SJCRH30 (cell line): ENCODE data around the gene RFC3. TPM values are rescaled to one million over a fixed set of nuclear protein-coding genes. Genes with fewer than 3 reads are reported as not detected.

Experiments used
- DNase-seq, 2 experiments: peaks; one replicate each; pipeline ENCODE4 v3.0.0-alpha.2; 2015 to 2020
- H3K27ac ChIP-seq: fragments of 250-450 bp; sonication (Bioruptor Pico); 2 replicates; pipeline ENCODE4 v1.5.1; 2020; ENCODE audit warnings: mild to moderate bottlenecking, moderate library complexity
- H3K27me3 ChIP-seq: fragments of 250-450 bp; sonication (Bioruptor Pico); 2 replicates; pipeline ENCODE4 v1.5.1; 2020; ENCODE audit warnings: mild to moderate bottlenecking, moderate library complexity
- H3K36me3 ChIP-seq: fragments of 250-450 bp; sonication (Bioruptor Pico); 2 replicates; pipeline ENCODE4 v1.5.1; 2020; ENCODE audit warnings: mild to moderate bottlenecking, moderate library complexity
- H3K4me1 ChIP-seq: fragments of 250-450 bp; sonication (Bioruptor Pico); 2 replicates; pipeline ENCODE4 v1.5.1; 2020; ENCODE audit warnings: mild to moderate bottlenecking, moderate library complexity
- H3K4me3 ChIP-seq: fragments of 250-450 bp; sonication (Bioruptor Pico); 2 replicates; pipeline ENCODE4 v1.5.1; 2020; ENCODE audit warnings: mild to moderate bottlenecking, moderate library complexity
- H3K9me3 ChIP-seq: fragments of 250-450 bp; sonication (Bioruptor Pico); replicated peaks from 2 replicates; pipeline ENCODE4 v1.5.1; 2020; ENCODE audit warnings: mild to moderate bottlenecking, moderate library complexity
- total RNA-seq: library from RNA; depleted of rRNA; stranded (reverse); fragments of >200 nt; shearing (Covaris generic); gene quantifications from 2 replicates; pipeline ENCODE4 v1.2.3, GENCODE V29; 2014

The RFC3 gene
- total RNA-seq, 1 experiment from 2014 or later, result 127 TPM

DNA sequence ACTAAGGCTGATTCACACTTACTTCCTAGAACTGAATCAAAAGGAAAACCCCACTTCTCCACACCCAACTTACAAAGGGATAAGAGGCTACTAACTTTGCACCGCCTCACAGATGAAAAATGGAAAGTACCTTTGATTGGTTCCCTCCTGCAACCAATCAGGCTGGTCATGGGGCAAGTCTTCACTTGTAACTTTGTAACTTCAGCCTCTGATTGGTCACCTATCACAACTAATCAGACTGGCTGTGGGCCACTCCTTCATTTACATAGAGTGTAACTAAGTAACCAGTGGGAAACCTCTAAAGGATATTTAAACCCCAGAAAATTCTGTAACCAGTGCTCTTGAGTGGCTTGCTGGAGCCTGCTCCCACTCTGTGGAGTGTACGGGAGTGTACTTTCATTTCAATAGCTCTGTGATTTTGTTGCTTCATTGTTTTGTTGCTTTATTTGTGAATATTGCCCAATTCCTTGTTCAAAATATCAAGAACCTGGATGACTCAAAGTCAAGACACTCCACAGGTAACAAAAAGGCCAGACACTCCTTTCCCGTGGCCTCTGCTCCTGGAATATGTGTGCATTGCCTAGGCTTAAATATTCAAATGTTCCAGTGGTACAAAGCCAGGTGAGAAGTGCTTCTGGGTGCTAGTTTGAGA is 50.5 kb downstream of the RFC3 start:
- no peaks in the 10 kb centered on the region for H3K27me3 ChIP-seq
- DNase-seq, result no peak
- H3K36me3 ChIP-seq, result no peaks in the 10 kb centered on the region
- no peak overlapping the region for H3K27ac ChIP-seq
- peaks cover 22% of the 10 kb centered on the region for H3K4me1 ChIP-seq
- H3K9me3 ChIP-seq, result no peaks in the 10 kb centered on the region
- H3K4me3 ChIP-seq, result no peak overlapping the region

DNA sequence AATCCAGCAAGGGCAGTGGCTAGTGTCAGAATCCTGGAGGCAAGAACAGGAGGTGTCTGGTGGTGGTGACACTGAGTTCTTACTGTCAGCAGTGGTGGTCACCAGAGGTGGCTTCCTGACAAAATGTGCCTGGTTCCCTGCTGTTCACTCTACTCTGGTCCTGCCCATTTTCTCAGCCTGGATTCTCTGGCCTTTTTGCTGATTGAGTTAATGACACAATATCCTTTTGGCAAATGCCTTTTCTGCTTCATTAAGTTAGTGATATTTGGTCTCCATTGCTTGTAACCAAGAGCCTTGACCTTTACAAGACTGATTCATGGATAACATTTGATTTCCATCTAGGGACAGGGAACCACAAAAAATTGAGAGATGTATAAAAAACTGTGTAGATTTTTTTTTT is 51.1 kb downstream of the RFC3 start:
- H3K27me3 ChIP-seq, result no peaks in the 10 kb centered on the region
- no peaks in the 10 kb centered on the region for H3K9me3 ChIP-seq
- no peak overlapping the region for H3K4me3 ChIP-seq
- H3K36me3 ChIP-seq, result no peaks in the 10 kb centered on the region
- DNase-seq, result no peak
- H3K4me1 ChIP-seq, result peaks cover 22% of the 10 kb centered on the region
- no peak overlapping the region for H3K27ac ChIP-seq

GRCh38 chr13:33870046-33870668 is 52.2 kb downstream of the RFC3 start:
- Histone ChIP-seq H3K36me3 (no peaks in the 10 kb centered on the region), H3K27me3 (no peaks in the 10 kb centered on the region), H3K9me3 (no peaks in the 10 kb centered on the region), H3K4me3 (no peak overlapping the region), H3K27ac (no peak overlapping the region; the same call in 1 of the 2 replicates), H3K4me1 (peaks cover 22% of the 10 kb centered on the region)
- DNase-seq, result peak; percentile 19 to 57

GRCh38 chr13:33871207-33872004 is 53.5 kb downstream of the RFC3 start:
- peak in 1 of 2 experiments; percentile 45 for DNase-seq
- Histone ChIP-seq H3K27me3 (no peaks in the 10 kb centered on the region), H3K27ac (no peak overlapping the region), H3K9me3 (no peaks in the 10 kb centered on the region), H3K36me3 (no peaks in the 10 kb centered on the region), H3K4me3 (no peak overlapping the region), H3K4me1 (peaks cover 22% of the 10 kb centered on the region)

- Histone ChIP-seq H3K27me3 (no peaks in the 10 kb centered on the region), H3K36me3 (no peaks in the 10 kb centered on the region), H3K27ac (no peak overlapping the region), H3K4me3 (no peak overlapping the region), H3K4me1 (peaks cover 22% of the 10 kb centered on the region), H3K9me3 (no peaks in the 10 kb centered on the region)
- DNase-seq, result no peak
Measured at GRCh38 chr13:33872005-33872351, 54.0 kb downstream of the RFC3 start.

- Histone ChIP-seq H3K27me3 (no peaks in the 10 kb centered on the region), H3K4me3 (no peak overlapping the region), H3K4me1 (peaks cover 22% of the 10 kb centered on the region), H3K36me3 (no peaks in the 10 kb centered on the region), H3K9me3 (no peaks in the 10 kb centered on the region), H3K27ac (no peak overlapping the region)
- DNase-seq, result no peak
Measured at GRCh38 chr13:33873251-33873908, 55.4 kb downstream of the RFC3 start.

DNA sequence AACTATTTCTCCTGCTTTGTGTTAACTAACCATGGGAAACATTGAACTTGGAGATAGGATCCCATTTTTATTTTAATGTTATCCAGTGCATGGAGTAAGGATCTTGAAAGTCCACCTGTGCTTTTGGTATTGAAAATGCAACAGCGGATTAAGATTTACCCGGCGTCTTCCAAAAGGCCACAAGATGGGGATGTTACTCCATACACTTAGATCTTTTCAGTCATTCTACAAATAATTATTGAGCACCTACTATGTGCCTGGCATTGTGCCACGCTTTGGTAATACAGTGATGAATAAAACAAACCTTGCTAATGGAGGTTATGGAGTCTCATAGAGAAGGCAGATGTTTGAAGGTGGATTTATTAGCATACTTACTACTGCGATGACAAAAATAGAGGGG is 56.9 kb downstream of the RFC3 start:
- DNase-seq, result no peak
- no peaks in the 10 kb centered on the region for H3K36me3 ChIP-seq
- no peaks in the 10 kb centered on the region for H3K9me3 ChIP-seq
- H3K4me3 ChIP-seq, result no peak overlapping the region
- peaks cover 16% of the 10 kb centered on the region for H3K4me1 ChIP-seq
- no peaks in the 10 kb centered on the region for H3K27me3 ChIP-seq
- H3K27ac ChIP-seq, result no peak overlapping the region

GRCh38 chr13:33875618-33876401 is 57.9 kb downstream of the RFC3 start:
- Histone ChIP-seq H3K4me1 (peaks cover 7% of the 10 kb centered on the region), H3K4me3 (no peak overlapping the region), H3K36me3 (no peaks in the 10 kb centered on the region), H3K9me3 (no peaks in the 10 kb centered on the region), H3K27ac (no peak overlapping the region), H3K27me3 (no peaks in the 10 kb centered on the region)
- DNase-seq, result no peak

GRCh38 chr13:33876716-33877394 is 58.9 kb downstream of the RFC3 start:
- no peak overlapping the region for H3K4me3 ChIP-seq
- no peaks in the 10 kb centered on the region for H3K9me3 ChIP-seq
- no peak for DNase-seq
- no peak overlapping the region for H3K27ac ChIP-seq
- H3K27me3 ChIP-seq, result no peaks in the 10 kb centered on the region
- no peaks in the 10 kb centered on the region for H3K4me1 ChIP-seq
- H3K36me3 ChIP-seq, result no peaks in the 10 kb centered on the region

- Histone ChIP-seq H3K36me3 (no peaks in the 10 kb centered on the region), H3K4me1 (no peaks in the 10 kb centered on the region), H3K4me3 (no peak overlapping the region), H3K9me3 (no peaks in the 10 kb centered on the region), H3K27ac (no peak overlapping the region), H3K27me3 (no peaks in the 10 kb centered on the region)
- no peak for DNase-seq
Measured at GRCh38 chr13:33879118-33879517, 61.2 kb downstream of the RFC3 start.

DNA sequence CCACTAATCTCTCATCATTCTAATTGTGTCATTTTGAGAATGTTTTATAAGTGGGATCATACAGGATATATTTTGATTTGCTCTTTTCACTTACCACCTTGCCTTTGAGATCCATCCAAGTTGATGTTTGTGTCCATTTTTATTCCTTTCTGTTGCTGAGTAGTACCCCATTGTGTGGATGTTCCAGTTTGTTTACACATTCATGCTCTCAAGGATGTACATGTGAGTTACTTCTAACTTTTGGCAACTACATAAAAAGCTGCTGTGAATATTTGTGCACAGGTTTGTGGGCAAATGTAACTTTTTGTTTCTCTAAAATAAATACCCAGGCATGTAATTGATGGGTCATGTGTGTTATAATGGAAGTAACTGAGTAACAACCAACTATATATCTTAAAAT is 64.9 kb downstream of the RFC3 start:
- DNase-seq, result no peak
- Histone ChIP-seq H3K4me1 (no peaks in the 10 kb centered on the region; the same call in 1 of the 2 replicates), H3K4me3 (no peak overlapping the region), H3K9me3 (no peaks in the 10 kb centered on the region), H3K27me3 (no peaks in the 10 kb centered on the region), H3K36me3 (peaks cover 3% of the 10 kb centered on the region; the same call in 1 of the 2 replicates), H3K27ac (no peak overlapping the region)

DNA sequence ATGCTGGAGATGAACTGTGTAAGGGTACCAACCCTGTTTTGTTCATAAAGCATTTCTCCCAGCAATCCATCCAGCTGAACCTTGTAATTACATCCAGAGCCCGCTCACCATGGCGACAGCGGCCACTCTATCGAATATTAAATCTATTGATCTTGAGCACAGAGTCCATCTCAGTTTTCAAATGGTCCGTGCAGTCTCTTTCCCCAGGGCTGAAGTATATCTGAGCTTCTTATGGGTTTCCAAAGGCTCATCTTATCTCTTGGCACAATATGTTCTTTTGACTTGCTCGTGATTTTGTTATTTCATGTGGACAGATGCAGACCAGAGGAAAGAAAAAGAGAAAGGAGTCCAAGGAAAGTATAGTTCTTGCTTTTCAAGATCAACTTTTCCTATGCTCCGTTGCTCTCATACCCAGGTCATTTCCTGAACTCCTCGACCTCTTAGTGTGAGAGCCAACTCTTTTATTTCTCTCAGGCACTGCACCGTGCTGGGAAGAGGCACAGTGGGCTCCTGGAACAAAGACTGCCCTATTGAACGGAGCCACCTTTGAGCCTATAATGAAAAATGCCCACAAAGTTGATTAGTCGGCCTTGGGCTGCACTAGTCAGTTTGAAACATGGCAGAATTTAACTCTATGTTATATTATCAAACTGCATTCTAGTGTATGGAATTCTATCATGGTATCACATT is 66.7 kb downstream of the RFC3 start:
- Histone ChIP-seq H3K27ac (no peak overlapping the region), H3K9me3 (peaks cover 3% of the 10 kb centered on the region; the same call in 1 of the 2 replicates), H3K27me3 (no peaks in the 10 kb centered on the region), H3K36me3 (peaks cover 3% of the 10 kb centered on the region; the same call in 1 of the 2 replicates), H3K4me1 (no peaks in the 10 kb centered on the region; the same call in 1 of the 2 replicates), H3K4me3 (no peak overlapping the region)
- DNase-seq, result no peak
